Measurements from ENCODE around the gene HTR2A. TPM values are rescaled to one million over a fixed set of nuclear protein-coding genes. Genes with fewer than 3 reads are reported as not detected.

Gene HTR2A
- total RNA-seq, 4 donors from 2014 or later: under 0.01 to 0.86 (median 0.24) TPM

DNA sequence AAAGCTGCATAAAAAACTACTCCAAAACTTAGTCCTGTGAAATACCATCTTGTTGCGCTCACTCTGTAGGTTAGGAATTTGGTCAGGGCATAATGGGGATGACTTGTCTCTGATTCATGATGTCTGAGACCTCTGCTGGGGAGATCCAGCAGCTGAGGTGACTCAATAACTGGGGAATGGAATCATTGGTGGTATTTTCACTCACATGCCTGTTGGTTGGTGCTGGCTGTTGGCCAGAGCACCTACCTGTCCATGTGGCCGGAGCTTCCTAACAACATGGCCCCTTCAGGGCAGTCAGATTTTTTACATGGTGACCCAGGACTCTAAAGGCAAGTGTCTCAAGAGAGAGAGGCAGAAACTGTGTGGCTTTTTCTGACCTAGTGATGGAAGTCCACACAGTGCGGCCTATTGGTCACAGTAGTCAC, 92.5 kb downstream of the HTR2A start:
- H3K4me1 ChIP-seq: no peaks in the 10 kb centered on the region
- no peak for TF ChIP-seq POLR2AphosphoS5 (IDR thresholded peaks at IDR 0.05)
- TF ChIP-seq, protein P1, sequence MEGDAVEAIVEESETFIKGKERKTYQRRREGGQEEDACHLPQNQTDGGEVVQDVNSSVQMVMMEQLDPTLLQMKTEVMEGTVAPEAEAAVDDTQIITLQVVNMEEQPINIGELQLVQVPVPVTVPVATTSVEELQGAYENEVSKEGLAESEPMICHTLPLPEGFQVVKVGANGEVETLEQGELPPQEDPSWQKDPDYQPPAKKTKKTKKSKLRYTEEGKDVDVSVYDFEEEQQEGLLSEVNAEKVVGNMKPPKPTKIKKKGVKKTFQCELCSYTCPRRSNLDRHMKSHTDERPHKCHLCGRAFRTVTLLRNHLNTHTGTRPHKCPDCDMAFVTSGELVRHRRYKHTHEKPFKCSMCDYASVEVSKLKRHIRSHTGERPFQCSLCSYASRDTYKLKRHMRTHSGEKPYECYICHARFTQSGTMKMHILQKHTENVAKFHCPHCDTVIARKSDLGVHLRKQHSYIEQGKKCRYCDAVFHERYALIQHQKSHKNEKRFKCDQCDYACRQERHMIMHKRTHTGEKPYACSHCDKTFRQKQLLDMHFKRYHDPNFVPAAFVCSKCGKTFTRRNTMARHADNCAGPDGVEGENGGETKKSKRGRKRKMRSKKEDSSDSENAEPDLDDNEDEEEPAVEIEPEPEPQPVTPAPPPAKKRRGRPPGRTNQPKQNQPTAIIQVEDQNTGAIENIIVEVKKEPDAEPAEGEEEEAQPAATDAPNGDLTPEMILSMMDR (IDR thresholded peaks at IDR 0.05): no peak
- H3K27me3 ChIP-seq: no peaks in the 10 kb centered on the region
- H3K27ac ChIP-seq (replicated peaks in 1 of 4): no peak overlapping the region
- no peak overlapping the region for H3K4me3 ChIP-seq
- DNase-seq (ENCODE audit: extremely low spot score): no peak
- WGBS: 94% methylated on average over 2 of the region's 3 CpGs
- H3K9me3 ChIP-seq: no peaks in the 10 kb centered on the region
- H3K36me3 ChIP-seq: no peaks in the 10 kb centered on the region
- intact Hi-C loops (cut with DNase I): loop anchor here (5.0 kb wide), 1 partner anchor 88 kb away; no protein-coding TSS in a partner anchor

DNA sequence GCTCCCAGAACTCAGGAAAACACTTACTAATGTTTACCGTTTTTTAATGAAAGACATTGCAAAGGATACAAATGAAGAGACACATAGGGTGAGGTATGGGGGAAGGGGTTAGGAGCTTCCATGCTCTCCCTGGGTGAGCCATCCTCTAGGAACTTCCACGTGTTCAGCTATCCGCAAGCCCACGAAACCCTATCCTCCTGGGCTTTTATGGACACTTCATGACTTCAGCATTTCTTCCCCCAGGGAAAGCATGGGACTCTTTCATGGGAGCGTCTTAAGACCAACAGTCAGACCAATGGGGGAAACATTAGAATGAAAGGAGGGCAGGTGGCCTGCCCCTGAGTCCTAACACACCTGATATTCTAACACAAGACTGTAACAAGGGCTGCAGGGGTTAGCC, 93.3 kb downstream of the HTR2A start:
- intact Hi-C loops (cut with DNase I): loop anchor here (5.0 kb wide), 1 partner anchor 89 kb away; no protein-coding TSS in a partner anchor
- no peaks in the 10 kb centered on the region for H3K36me3 ChIP-seq
- no peak for DNase-seq (ENCODE audit: extremely low spot score)
- H3K4me1 ChIP-seq: no peaks in the 10 kb centered on the region
- H3K9me3 ChIP-seq: no peaks in the 10 kb centered on the region
- H3K27me3 ChIP-seq: no peaks in the 10 kb centered on the region
- no peak overlapping the region for H3K27ac ChIP-seq (replicated peaks in 1 of 4)
- 93% methylated on average over 5 of the region's 5 CpGs for WGBS
- TF ChIP-seq EP300 (IDR thresholded peaks at IDR 0.05) (no peak), POLR2AphosphoS5 (IDR thresholded peaks at IDR 0.05) (no peak), POLR2A (IDR thresholded peaks at IDR 0.05; ENCODE audit: low read depth) (no peak)
- TF ChIP-seq, protein P1 (IDR thresholded peaks at IDR 0.05): no peak
- no peak overlapping the region for H3K4me3 ChIP-seq

DNA sequence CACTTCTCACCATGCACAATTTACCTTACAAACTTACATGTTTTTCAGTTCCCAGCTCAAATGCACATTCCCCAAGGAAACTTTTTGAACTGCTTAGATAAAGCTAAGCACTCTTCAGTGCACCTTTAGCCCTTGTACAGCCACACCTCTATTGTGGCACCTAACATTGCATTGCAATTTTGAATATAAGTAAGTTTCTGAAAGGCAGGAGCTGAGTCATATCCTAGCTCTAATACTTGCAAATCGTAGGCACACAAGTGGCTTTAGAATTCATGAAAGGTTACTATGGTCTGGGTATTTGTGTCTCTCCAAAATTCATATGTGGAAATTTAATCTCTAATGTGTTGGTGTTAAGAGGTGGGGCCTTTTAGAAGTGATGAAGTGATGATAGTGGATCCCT, 95.0 kb downstream of the HTR2A start:
- no peak overlapping the region for H3K4me3 ChIP-seq
- peaks cover 3 to 9% (median 8%) of the 10 kb centered on the region in 4 donors for H3K4me1 ChIP-seq
- H3K9me3 ChIP-seq: no peaks in the 10 kb centered on the region
- H3K27me3 ChIP-seq: no peaks in the 10 kb centered on the region
- TF ChIP-seq EP300 (IDR thresholded peaks at IDR 0.05): no peak
- TF ChIP-seq, protein P1 (IDR thresholded peaks at IDR 0.05): no peak
- no peak for TF ChIP-seq POLR2AphosphoS5 (IDR thresholded peaks at IDR 0.05)
- TF ChIP-seq POLR2A (IDR thresholded peaks at IDR 0.05; ENCODE audit: low read depth): no peak
- no peak for DNase-seq (ENCODE audit: extremely low spot score)
- no peaks in the 10 kb centered on the region for H3K36me3 ChIP-seq
- intact Hi-C loops (cut with DNase I): loop anchor here (5.0 kb wide), 1 partner anchor 90 kb away; no protein-coding TSS in a partner anchor
- no peak overlapping the region for H3K27ac ChIP-seq (replicated peaks in 1 of 4)
- 78% methylated on average over 1 of the region's 1 CpG for WGBS

DNA sequence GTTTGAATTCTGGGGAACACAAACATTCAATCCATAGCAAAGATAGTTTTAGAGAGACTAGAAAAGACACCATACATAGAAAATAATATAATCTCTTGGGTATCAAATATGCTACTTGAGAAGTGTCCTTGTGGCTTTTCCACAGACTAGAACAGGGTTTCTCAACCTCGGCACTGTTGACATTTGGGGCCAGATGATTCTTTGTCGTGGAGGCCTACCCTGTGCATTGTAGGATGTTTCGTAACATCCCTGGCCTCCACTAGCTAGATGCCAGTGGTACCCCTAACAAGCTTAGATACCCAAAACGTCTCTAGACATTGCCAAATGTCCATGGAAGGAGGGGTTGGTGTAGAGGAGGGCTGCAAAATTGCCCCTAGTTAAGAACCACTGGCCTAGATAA, 97.7 kb downstream of the HTR2A start:
- Histone ChIP-seq H3K27me3 (no peaks in the 10 kb centered on the region), H3K4me3 (no peak overlapping the region), H3K9me3 (no peaks in the 10 kb centered on the region), H3K27ac (replicated peaks in 1 of 4) (no peak overlapping the region), H3K36me3 (no peaks in the 10 kb centered on the region), H3K4me1 (peaks cover 23 to 31% (median 30%) of the 10 kb centered on the region in 4 donors)
- TF ChIP-seq EP300 (IDR thresholded peaks at IDR 0.05): no peak
- no peak for TF ChIP-seq POLR2AphosphoS5 (IDR thresholded peaks at IDR 0.05)
- TF ChIP-seq POLR2A (IDR thresholded peaks at IDR 0.05; ENCODE audit: low read depth): no peak
- TF ChIP-seq, protein P1 (IDR thresholded peaks at IDR 0.05): no peak
- intact Hi-C loops (cut with DNase I): loop anchor here (5.0 kb wide), 1 partner anchor 247 kb away; the partner anchor contains the start of gene LRCH1
- no peak for DNase-seq (ENCODE audit: extremely low spot score)
- 84% methylated on average over 4 of the region's 4 CpGs for WGBS
